Measurements from ENCODE around the gene S100A11. TPM values are rescaled to one million over a fixed set of nuclear protein-coding genes. Genes with fewer than 3 reads are reported as not detected.
"Not testable (repeated sequence)": the region's sequence is repeated elsewhere in the genome, so short reads cannot be mapped to it uniquely, and the experiment has no call there.

Gene S100A11
- 100 to 1,000 TPM in 3 of 4 donors, 10 to 100 TPM in 1; 41.9 to 183 (median 125) TPM for total RNA-seq

DNA sequence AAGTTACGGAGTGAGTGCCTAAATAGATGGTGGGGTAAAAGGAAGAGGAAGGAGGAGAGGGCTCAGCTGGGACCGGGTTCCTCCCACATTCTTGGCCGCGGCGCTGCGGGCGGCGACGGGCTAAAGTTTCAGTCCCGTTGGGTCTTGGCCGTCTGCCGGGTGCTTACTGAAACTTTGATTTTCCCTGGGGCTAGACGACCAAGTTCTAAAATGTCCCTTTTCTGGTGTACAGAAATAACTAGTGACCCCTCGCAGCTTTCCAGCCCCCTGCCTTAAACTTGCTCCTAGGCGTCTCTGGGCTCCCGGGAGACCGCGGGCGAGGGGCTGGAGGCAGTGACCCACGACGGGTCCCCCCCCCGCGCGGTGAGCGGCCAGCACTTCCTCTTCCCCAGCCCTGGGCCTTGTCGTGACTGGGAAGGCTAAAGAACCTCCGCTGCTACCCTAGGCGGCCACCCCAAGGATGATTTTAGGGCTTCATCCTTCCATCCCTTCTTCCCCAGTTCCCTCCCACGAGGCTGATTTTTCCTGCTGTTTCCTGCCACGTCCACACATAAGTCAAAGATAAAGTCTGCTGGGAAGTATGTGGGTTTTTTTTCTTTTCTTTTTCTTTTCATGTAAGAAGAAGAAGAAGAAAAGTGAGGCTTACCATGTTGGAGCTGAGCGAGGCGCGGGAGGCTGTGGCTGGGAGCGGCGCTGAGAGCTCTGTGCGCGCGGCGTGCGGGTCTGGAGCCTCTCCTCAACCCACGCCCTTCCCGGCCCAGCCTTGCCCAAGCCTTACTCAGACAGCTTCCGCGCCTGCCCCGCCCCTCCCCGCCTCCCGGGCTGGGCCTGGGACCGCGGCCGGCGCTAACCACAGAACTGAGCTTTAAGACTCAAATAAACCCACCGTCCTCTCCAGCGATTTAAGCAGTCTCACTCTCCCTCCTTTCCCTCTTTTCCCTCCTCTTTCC lies at the start of gene S100A11:
Gene S100A11, minus strand, starts transcription at position 738 of the 950 bp plus-strand sequence. Its CDS starts 89 bp downstream, at position 649.
- H3K4me1 ChIP-seq = peaks cover 0 to 43% (median 8%) of the 10 kb centered on the region in 3 donors
- peak within 1 kb of the TSS; percentile 43 to 70 for H3K4me3 ChIP-seq
- peak; percentile 96 for ATAC-seq
- H3K36me3 ChIP-seq = peaks cover 0 to 24% of the 10 kb centered on the region in 2 donors
- TF ChIP-seq CTCF (IDR thresholded peaks at IDR 0.05) = no peak
- peak; percentile 84 for TF ChIP-seq POLR2AphosphoS5 (IDR thresholded peaks at IDR 0.05)
- TF ChIP-seq POLR2A (IDR thresholded peaks at IDR 0.05) = peak; percentile 83 to 86
- no peak for TF ChIP-seq EP300 (IDR thresholded peaks at IDR 0.05)
- 1% methylated on average over 27 to 44 of the region's 53 CpGs for whole genome bisulfite sequencing, 2 donors (ENCODE audit: low coverage in 1 of 2)
- no peaks in the 10 kb centered on the region for H3K9me3 ChIP-seq
- no peaks in the 10 kb centered on the region for H3K27me3 ChIP-seq
- H3K27ac ChIP-seq = peak within 1 kb of the TSS; percentile 45 to 89 (median 86)

- WGBS, 2 donors (ENCODE audit: low coverage in 1 of 2) = 22 to 30% methylated on average over 1 of the region's 1 CpG
- TF ChIP-seq POLR2A (IDR thresholded peaks at IDR 0.05) = no peak
- TF ChIP-seq EP300 (IDR thresholded peaks at IDR 0.05) = no peak
- TF ChIP-seq POLR2AphosphoS5 (IDR thresholded peaks at IDR 0.05) = no peak
- TF ChIP-seq CTCF (IDR thresholded peaks at IDR 0.05) = no peak
- H3K9me3 ChIP-seq = no peaks in the 10 kb centered on the region
- no peak overlapping the region for H3K27ac ChIP-seq
- H3K27me3 ChIP-seq = peaks cover 46% of the 10 kb centered on the region
- no peak overlapping the region for H3K4me3 ChIP-seq
- no peaks in the 10 kb centered on the region for H3K4me1 ChIP-seq
- ATAC-seq = no peak
- no peaks in the 10 kb centered on the region for H3K36me3 ChIP-seq
Measured at GRCh38 chr1:152084853-152085252, 48.0 kb upstream of the S100A11 start.

DNA sequence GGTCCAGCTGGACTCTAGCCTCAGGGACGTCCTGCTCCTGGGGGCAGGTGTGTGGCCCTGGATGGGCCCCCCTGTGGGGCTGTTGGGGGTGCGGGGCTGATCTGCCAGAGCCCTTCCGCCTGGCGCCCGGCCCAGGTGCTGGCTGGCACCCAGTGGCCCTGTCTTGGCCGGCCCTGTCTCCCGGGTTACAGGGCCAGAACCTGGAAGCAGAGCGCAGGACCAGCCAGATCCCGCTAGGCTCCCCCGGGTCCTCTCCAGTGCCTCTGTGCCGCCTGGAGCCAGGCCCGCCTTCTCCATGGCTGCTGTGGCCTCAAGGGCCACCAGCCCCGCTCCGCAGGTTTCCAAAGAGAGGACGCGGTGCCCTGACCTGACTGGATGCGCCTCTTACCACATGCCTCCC lies 44.2 kb upstream of the S100A11 start:
- H3K4me1 ChIP-seq, H3K36me3 ChIP-seq, ATAC-seq, H3K4me3 ChIP-seq, H3K27ac ChIP-seq, H3K9me3 ChIP-seq: not testable (repeated sequence)
- 88% methylated on average over 4 of the region's 17 CpGs; no CpG with 5 or more reads in 1 of the 2 donors for WGBS, 2 donors (ENCODE audit: low coverage in 1 of 2)
- peaks cover 35% of the 10 kb centered on the region for H3K27me3 ChIP-seq

- not testable (repeated sequence) for ATAC-seq, H3K4me3 ChIP-seq, H3K36me3 ChIP-seq, H3K4me1 ChIP-seq, H3K27ac ChIP-seq, H3K9me3 ChIP-seq
- 97% methylated on average over 10 of the region's 17 CpGs; no CpG with 5 or more reads in 1 of the 2 donors for WGBS, 2 donors (ENCODE audit: low coverage in 1 of 2)
- peaks cover 35% of the 10 kb centered on the region for H3K27me3 ChIP-seq
Measured at GRCh38 chr1:152080494-152080893, 43.7 kb upstream of the S100A11 start.

- no CpG with 5 or more reads among the region's 24 CpGs for WGBS, 2 donors (ENCODE audit: low coverage in 1 of 2)
- no peak overlapping the region for H3K27ac ChIP-seq
- ATAC-seq = no peak
- peaks cover 35% of the 10 kb centered on the region for H3K27me3 ChIP-seq
- H3K4me1 ChIP-seq = no peaks in the 10 kb centered on the region
- H3K9me3 ChIP-seq = no peaks in the 10 kb centered on the region
- H3K36me3 ChIP-seq = no peaks in the 10 kb centered on the region
- TF ChIP-seq POLR2AphosphoS5 (IDR thresholded peaks at IDR 0.05) (no peak), EP300 (IDR thresholded peaks at IDR 0.05) (no peak), POLR2A (IDR thresholded peaks at IDR 0.05) (no peak), CTCF (IDR thresholded peaks at IDR 0.05) (no peak)
- H3K4me3 ChIP-seq = no peak overlapping the region
Measured at GRCh38 chr1:152078831-152079441, 42.1 kb upstream of the S100A11 start.

Measured in gastroesophageal sphincter (tissue), 4 donors.